Heart left ventricle (tissue), 16 donors: ENCODE results near the gene CDC37L1. TPM values are rescaled to one million over a fixed set of nuclear protein-coding genes. Genes with fewer than 3 reads are reported as not detected.

Source experiments
- ATAC-seq, 4 donors: fragments of 200-7000 bp; cut with Tn5 transposase; one replicate each; pipeline ENCODE4 v1.9.1; 2020 to 2022; ENCODE audit warnings: moderate library complexity in 4 of 4, mild to moderate bottlenecking in 3 of 4, moderate number of reproducible peaks in 1 of 4
- DNase-seq, 5 donors: peaks; one replicate each; pipeline ENCODE4 v3.0.0-alpha.2; 2020
- H3K27ac ChIP-seq, 12 donors: fragments of 200-600 bp; sonication (generic) in 4 of 12; one replicate each; pipeline versions ENCODE4 v1.5.0 to v1.8.0; 2016 to 2022; ENCODE audit warnings: mild to moderate bottlenecking in 2 of 12
- H3K27me3 ChIP-seq, 9 donors: fragments of 200-600 bp; sonication (generic) in 2 of 9; one replicate each; pipeline versions ENCODE4 v1.5.1 to v1.8.0; 2016 to 2022; ENCODE audit warnings: mild to moderate bottlenecking in 3 of 9
- H3K36me3 ChIP-seq, 9 donors: fragments of 200-600 bp; sonication (generic) in 2 of 9; one replicate each; pipeline versions ENCODE4 v1.5.0 to v1.8.0; 2018 to 2022; ENCODE audit warnings: mild to moderate bottlenecking in 2 of 9
- H3K4me1 ChIP-seq, 12 donors: fragments of 200-600 bp; sonication (generic) in 4 of 12; one replicate each; pipeline versions ENCODE4 v1.5.0 to v1.8.0; 2016 to 2022; ENCODE audit warnings: mild to moderate bottlenecking in 3 of 12
- H3K4me3 ChIP-seq, 12 donors: fragments of 200-600 bp; sonication (generic) in 4 of 12; one replicate each; pipeline versions ENCODE4 v1.5.0 to v1.8.0; 2017 to 2022; ENCODE audit warnings: mild to moderate bottlenecking in 9 of 12, moderate library complexity in 4 of 12
- H3K9me3 ChIP-seq, 12 donors: fragments of 200-600 bp; sonication (generic) in 4 of 12; one replicate each; pipeline versions ENCODE4 v1.5.0 to v1.8.0; 2016 to 2022; ENCODE audit warnings: mild to moderate bottlenecking in 1 of 12
- POLR2A ChIP-seq, 2 donors: fragments of 450-650 bp; IDR thresholded peaks; one replicate each; pipeline ENCODE4 v1.6.1; 2017; ENCODE audit warnings: antibody characterized with exemption in 2 of 2, mild to moderate bottlenecking in 2 of 2, moderate library complexity in 2 of 2
- WGBS, 4 donors: extraction: QIAGEN DNeasy Blood & Tissue Kit in 2 of 4; methylation state at CpG; one replicate each; pipeline versions ENCODE4 v1.1.5 to v1.1.7; 2013 to 2018; 5-methylcytosine and 5-hydroxymethylcytosine counted together
- intact Hi-C, 10 donors: fragments of 100-400 bp; cut with DNase I; formaldehyde crosslinking; loops; one replicate each; pipeline versions ENCODE4 v1.11.1 to v1.14.2; 2022
- polyA plus RNA-seq, 2 donors: library from polyadenylated mRNA; stranded (reverse); fragments of 200-250 nt; gene quantifications; one replicate each; pipeline ENCODE4 v1.2.3, GENCODE V29; 2013
- total RNA-seq, 9 donors: library from RNA; depleted of rRNA in 2 of 9; stranded (reverse); fragments of >200 nt in 2 of 9; fragmentation: NEBNext Ultra II Directional in 3 of 9; extraction: Animal tissue kit (Norgen Biotek cat#: 25700) in 3 of 9; gene quantifications; one replicate each; pipeline versions ENCODE4 v1.1.0 to v1.2.4, GENCODE V29; 2016 to 2023
- TF ChIP-seq, protein P1 (sequence below), 12 donors: fragments of 200-600 bp; sonication (generic) in 4 of 12; IDR thresholded peaks; one replicate each; pipeline versions ENCODE4 v1.5.0 to v1.8.0; 2018 to 2022; ENCODE audit warnings: antibody characterized with exemption in 12 of 12, mild to moderate bottlenecking in 5 of 12
- donor health status: ischemic (EF 13 %, LVEDD 7.1; RV severe dilation, severe dysfunction).
- donor health status: healthy with polysubstance abuse.
- donor health status: DM: no; HTN: yes; CAD: no.
- donor health status: DM: no; HTN: no; CAD: no.
- donor health status: ischemic (EF 25% LVEDD 6.9; RV normal size, moderate dysfunction).
- donor health status: ischemic (EF 25% LVEDD 5.7; RV mildly dilated, moderate dysfunction).
- donor health status: healthy.
- donor health status: DM: yes; HTN: yes; CAD: no.
- donor health status: ischemic (EF 35%, LVEDD 5.7; RV mildly dilated, moderate dysfunction).
- donor health status: nonischemic (EF 11% LVEDD 7.7; RV severe dilation, severe dysfunction).
- donor health status: DM: yes; HTN: yes; CAD: no.
- donor health status: PGD.
- donor health status: ischemic (EF 29% LVEDD 5.4; RV normal size, mild dysfunction).
- donor health status: nonischemic (EF 23%, LVEDD 6.1; RV moderate dilation, normal function).

Gene CDC37L1
- total and polyA plus RNA-seq, 11 donors, result 15.6 to 100 (median 34.9) TPM

DNA sequence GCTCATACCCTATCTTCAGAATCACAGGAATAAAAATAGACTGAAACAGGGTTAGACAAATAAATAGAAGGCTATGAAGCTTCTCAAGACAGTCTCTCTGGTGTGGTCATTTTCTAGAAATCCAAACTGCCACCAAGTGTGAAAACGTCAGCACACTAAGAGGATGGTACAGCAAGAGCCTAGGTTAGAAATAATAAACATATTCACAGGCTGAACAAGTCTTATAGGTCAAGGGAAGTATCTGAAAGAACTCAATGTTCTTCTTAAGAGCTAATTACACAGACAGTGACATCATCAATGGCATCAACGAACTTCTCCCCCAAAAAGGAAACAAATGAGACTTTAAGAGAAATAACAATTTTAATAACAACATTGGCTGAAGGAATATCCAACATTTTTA is 39.9 kb upstream of the CDC37L1 start:
- Histone ChIP-seq H3K9me3 (no peaks in the 10 kb centered on the region), H3K4me3 (no peak overlapping the region), H3K27ac (no peak overlapping the region), H3K27me3 (no peaks in the 10 kb centered on the region), H3K36me3 (no peaks in the 10 kb centered on the region), H3K4me1 (no peaks in the 10 kb centered on the region)
- intact Hi-C loops, result loop anchor here in 3 of 10 donors (2.0 to 5.0 kb wide), 2 partner anchors 257 kb away; no protein-coding TSS in a partner anchor
- no peak for ATAC-seq
- whole genome bisulfite sequencing, 4 donors, result 43 to 59% (median 47%) methylated on average over 2 of the region's 2 CpGs
- no peak for TF ChIP-seq POLR2A (IDR thresholded peaks at IDR 0.05)
- TF ChIP-seq, protein P1, sequence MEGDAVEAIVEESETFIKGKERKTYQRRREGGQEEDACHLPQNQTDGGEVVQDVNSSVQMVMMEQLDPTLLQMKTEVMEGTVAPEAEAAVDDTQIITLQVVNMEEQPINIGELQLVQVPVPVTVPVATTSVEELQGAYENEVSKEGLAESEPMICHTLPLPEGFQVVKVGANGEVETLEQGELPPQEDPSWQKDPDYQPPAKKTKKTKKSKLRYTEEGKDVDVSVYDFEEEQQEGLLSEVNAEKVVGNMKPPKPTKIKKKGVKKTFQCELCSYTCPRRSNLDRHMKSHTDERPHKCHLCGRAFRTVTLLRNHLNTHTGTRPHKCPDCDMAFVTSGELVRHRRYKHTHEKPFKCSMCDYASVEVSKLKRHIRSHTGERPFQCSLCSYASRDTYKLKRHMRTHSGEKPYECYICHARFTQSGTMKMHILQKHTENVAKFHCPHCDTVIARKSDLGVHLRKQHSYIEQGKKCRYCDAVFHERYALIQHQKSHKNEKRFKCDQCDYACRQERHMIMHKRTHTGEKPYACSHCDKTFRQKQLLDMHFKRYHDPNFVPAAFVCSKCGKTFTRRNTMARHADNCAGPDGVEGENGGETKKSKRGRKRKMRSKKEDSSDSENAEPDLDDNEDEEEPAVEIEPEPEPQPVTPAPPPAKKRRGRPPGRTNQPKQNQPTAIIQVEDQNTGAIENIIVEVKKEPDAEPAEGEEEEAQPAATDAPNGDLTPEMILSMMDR (IDR thresholded peaks at IDR 0.05), result no peak
- no peak for DNase-seq

- Histone ChIP-seq H3K9me3 (no peaks in the 10 kb centered on the region), H3K36me3 (no peaks in the 10 kb centered on the region), H3K27ac (no peak overlapping the region), H3K4me1 (no peaks in the 10 kb centered on the region), H3K27me3 (no peaks in the 10 kb centered on the region), H3K4me3 (no peak overlapping the region)
- no peak for DNase-seq
- intact Hi-C loops, result loop anchor here in 6 of 10 donors (1.0 to 5.0 kb wide), 5 partner anchors 257 to 328 kb away; no protein-coding TSS in a partner anchor
- no peak for ATAC-seq
- WGBS, 4 donors, result 38 to 63% (median 53%) methylated on average over 2 of the region's 2 CpGs
- TF ChIP-seq POLR2A (IDR thresholded peaks at IDR 0.05), result no peak
- TF ChIP-seq, protein P1 (IDR thresholded peaks at IDR 0.05), result peak; percentile 33 to 61 (median 49)
Observed at GRCh38 chr9:4640027-4640426, 39.3 kb upstream of the CDC37L1 start.

DNA sequence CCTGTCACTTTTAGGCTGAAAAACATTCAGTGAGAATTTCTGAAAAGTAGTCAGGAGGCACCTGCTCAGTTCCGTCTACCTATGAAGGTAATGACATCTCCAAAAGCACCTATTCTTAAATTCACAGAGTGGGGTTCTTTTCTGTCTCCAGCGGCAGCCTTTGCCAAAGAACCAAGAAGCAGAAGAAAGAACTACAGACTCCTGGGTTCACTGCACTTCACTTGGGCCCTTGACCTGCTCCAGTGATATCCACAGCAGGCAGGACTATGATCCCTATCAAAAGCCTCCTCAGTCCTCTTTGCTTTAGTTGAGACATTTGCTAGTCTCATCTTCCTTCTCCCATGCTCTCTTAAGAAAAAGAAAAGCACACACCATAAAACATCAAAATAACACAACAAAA is 37.0 kb upstream of the CDC37L1 start:
- no peaks in the 10 kb centered on the region for H3K36me3 ChIP-seq
- intact Hi-C loops, result loop anchor here in 5 of 10 donors (5.0 kb wide), 3 partner anchors 260 to 330 kb away; no protein-coding TSS in a partner anchor
- H3K4me3 ChIP-seq, result no peak overlapping the region
- DNase-seq (no peak), ATAC-seq (no peak)
- no peak overlapping the region for H3K27ac ChIP-seq
- no peaks in the 10 kb centered on the region for H3K27me3 ChIP-seq
- no peak for TF ChIP-seq POLR2A (IDR thresholded peaks at IDR 0.05)
- TF ChIP-seq, protein P1 (IDR thresholded peaks at IDR 0.05), result no peak
- 87 to 95% (median 92%) methylated on average over 2 of the region's 2 CpGs for WGBS, 4 donors
- H3K9me3 ChIP-seq, result no peaks in the 10 kb centered on the region
- H3K4me1 ChIP-seq, result no peaks in the 10 kb centered on the region

- 89 to 93% (median 91%) methylated on average over 9 of the region's 9 CpGs for WGBS, 4 donors
- ATAC-seq, result no peak
- intact Hi-C loops, result loop anchor here in 1 of 10 donors (10.0 kb wide), 1 partner anchor 59 kb away; no protein-coding TSS in a partner anchor
- Histone ChIP-seq H3K27me3 (no peaks in the 10 kb centered on the region), H3K4me1 (no peaks in the 10 kb centered on the region), H3K9me3 (no peaks in the 10 kb centered on the region), H3K36me3 (no peaks in the 10 kb centered on the region), H3K4me3 (no peak overlapping the region), H3K27ac (no peak overlapping the region)
- no peak for TF ChIP-seq POLR2A (IDR thresholded peaks at IDR 0.05)
- TF ChIP-seq, protein P1 (IDR thresholded peaks at IDR 0.05), result no peak
- DNase-seq, result no peak
Observed at GRCh38 chr9:4654084-4654483, 25.3 kb upstream of the CDC37L1 start.
